ENCODE results near the gene UGT1A8. TPM values are rescaled to one million over a fixed set of nuclear protein-coding genes. Genes with fewer than 3 reads are reported as not detected.

The UGT1A8 gene
- total RNA-seq, 1 donor from 2014 or later: not detected

DNA sequence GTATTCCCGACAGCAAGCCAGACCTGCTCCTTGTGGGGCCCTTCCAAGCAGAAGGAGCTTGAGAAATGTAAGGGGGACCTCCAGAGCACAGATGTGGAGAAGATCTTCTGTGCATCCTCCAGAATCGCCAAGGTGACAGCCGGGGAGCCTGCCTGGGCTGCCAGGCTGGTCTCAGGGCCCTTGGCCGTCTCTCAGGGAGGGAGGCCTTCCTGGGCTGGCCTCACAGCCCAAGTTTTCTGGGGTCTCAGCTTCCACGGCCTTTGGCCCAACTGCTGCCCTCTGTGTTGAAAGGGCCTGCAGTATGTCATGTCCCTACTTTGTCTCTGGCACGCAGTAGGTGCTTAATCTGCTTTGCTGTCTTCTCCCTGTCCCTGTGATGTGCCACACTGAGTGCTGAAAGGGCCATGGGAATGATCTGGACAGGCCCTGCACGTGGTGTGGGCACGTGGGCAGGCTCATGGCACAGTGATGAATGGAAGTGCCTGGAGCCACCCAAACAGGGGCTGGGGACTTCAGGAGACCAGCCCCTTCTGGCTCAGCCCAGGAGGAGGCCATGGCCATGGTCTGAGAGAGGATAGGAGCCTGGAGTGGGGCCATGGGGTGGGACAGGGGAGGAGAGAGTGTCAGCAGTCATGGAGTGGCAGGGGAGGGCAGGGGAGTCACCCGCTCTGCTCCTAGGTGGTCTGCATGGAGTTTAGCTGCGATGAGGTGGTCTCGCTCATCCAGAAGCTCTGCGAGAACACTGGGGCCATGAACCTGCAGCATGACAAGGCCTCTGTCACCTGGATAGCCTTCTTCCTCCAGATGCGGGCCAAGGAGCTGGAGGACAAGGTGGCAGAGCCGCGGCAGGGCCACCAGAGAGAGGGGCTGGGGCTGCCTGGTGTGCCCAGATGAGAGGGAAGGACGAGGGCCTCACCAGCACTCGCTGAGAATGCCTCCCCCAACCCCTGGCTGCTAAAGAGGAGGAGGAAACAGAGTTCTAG is 201.5 kb downstream of the UGT1A8 start:
- Mint-ChIP-seq H3K27me3 (ENCODE audit: unreplicated experiment) (peaks cover 7% of the 10 kb centered on the region), H3K9me3 (ENCODE audit: unreplicated experiment) (peaks cover 4% of the 10 kb centered on the region), H3K4me3 (ENCODE audit: unreplicated experiment) (no peak overlapping the region), H3K36me3 (ENCODE audit: unreplicated experiment) (no peaks in the 10 kb centered on the region), H3K4me1 (ENCODE audit: low read depth, unreplicated experiment) (peaks cover 3% of the 10 kb centered on the region), H3K27ac (ENCODE audit: unreplicated experiment) (no peak overlapping the region)
- no peak for TF ChIP-seq CTCF (IDR thresholded peaks at IDR 0.05; ENCODE audit: partially characterized antibody, unreplicated experiment)
- DNase-seq: no peak

- no peak for DNase-seq
- Mint-ChIP-seq H3K36me3 (ENCODE audit: unreplicated experiment) (no peaks in the 10 kb centered on the region), H3K4me1 (ENCODE audit: low read depth, unreplicated experiment) (peaks cover 3% of the 10 kb centered on the region), H3K27ac (ENCODE audit: unreplicated experiment) (no peak overlapping the region), H3K9me3 (ENCODE audit: unreplicated experiment) (peaks cover 4% of the 10 kb centered on the region), H3K4me3 (ENCODE audit: unreplicated experiment) (no peak overlapping the region), H3K27me3 (ENCODE audit: unreplicated experiment) (peaks cover 7% of the 10 kb centered on the region)
- TF ChIP-seq CTCF (IDR thresholded peaks at IDR 0.05; ENCODE audit: partially characterized antibody, unreplicated experiment): no peak
Measured at GRCh38 chr2:233819884-233820773, 202.7 kb downstream of the UGT1A8 start.

DNA sequence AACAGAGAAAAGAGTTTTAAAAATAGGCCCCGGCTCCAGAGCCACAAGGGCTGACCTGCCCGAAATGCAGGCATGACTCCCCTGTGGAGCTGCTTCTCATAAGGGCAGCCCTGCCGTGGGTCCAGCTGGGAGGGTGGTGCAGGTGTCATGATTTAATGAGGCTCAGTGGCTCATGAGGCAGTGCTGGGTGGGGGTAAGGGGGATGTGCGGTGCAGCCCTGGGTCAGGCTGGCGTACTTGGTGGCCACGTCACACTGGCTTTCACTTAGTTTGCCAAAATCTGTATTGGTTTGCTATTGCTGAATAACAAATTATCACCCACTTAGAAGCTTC is 203.3 kb downstream of the UGT1A8 start:
- TF ChIP-seq CTCF (IDR thresholded peaks at IDR 0.05; ENCODE audit: partially characterized antibody, unreplicated experiment): no peak
- Mint-ChIP-seq H3K4me3 (ENCODE audit: unreplicated experiment) (no peak overlapping the region), H3K27me3 (ENCODE audit: unreplicated experiment) (peaks cover 7% of the 10 kb centered on the region), H3K9me3 (ENCODE audit: unreplicated experiment) (peaks cover 4% of the 10 kb centered on the region), H3K36me3 (ENCODE audit: unreplicated experiment) (no peaks in the 10 kb centered on the region), H3K4me1 (ENCODE audit: low read depth, unreplicated experiment) (peaks cover 3% of the 10 kb centered on the region), H3K27ac (ENCODE audit: unreplicated experiment) (no peak overlapping the region)
- no peak for DNase-seq

- no peak for TF ChIP-seq CTCF (IDR thresholded peaks at IDR 0.05; ENCODE audit: partially characterized antibody, unreplicated experiment)
- H3K9me3 Mint-ChIP-seq (ENCODE audit: unreplicated experiment): peaks cover 4% of the 10 kb centered on the region
- H3K27me3 Mint-ChIP-seq (ENCODE audit: unreplicated experiment): peaks cover 7% of the 10 kb centered on the region
- no peak overlapping the region for H3K4me3 Mint-ChIP-seq (ENCODE audit: unreplicated experiment)
- no peaks in the 10 kb centered on the region for H3K36me3 Mint-ChIP-seq (ENCODE audit: unreplicated experiment)
- peaks cover 3% of the 10 kb centered on the region for H3K4me1 Mint-ChIP-seq (ENCODE audit: low read depth, unreplicated experiment)
- no peak for DNase-seq
- no peak overlapping the region for H3K27ac Mint-ChIP-seq (ENCODE audit: unreplicated experiment)
Measured at GRCh38 chr2:233821196-233821595, 203.8 kb downstream of the UGT1A8 start.

All from glutamatergic neuron (in vitro differentiated cells).